Osteocyte (in vitro differentiated cells): Measurements from ENCODE around the gene SETD1B. TPM values are rescaled to one million over a fixed set of nuclear protein-coding genes. Genes with fewer than 3 reads are reported as not detected.
A peak's percentile ranks its signal among the peaks of the same experiment; 100 is the strongest.

Experiments
- DNase-seq: peaks from one replicate; pipeline ENCODE4 v3.0.0; 2021; ENCODE audit warnings: mixed read lengths; ENCODE audit not compliant: unreplicated experiment; ENCODE audit errors: extremely low spot score
- H3K27ac Mint-ChIP-seq: one replicate; pipeline ENCODE4 v1.8.0; 2021; ENCODE audit warnings: mild to moderate bottlenecking, mixed read lengths; ENCODE audit not compliant: unreplicated experiment
- H3K27me3 Mint-ChIP-seq: one replicate; pipeline ENCODE4 v1.8.0; 2021; ENCODE audit warnings: mixed read lengths; ENCODE audit not compliant: unreplicated experiment
- H3K36me3 Mint-ChIP-seq: one replicate; pipeline ENCODE4 v1.8.0; 2021; ENCODE audit warnings: mixed read lengths; ENCODE audit not compliant: unreplicated experiment
- H3K4me1 Mint-ChIP-seq: one replicate; pipeline ENCODE4 v1.8.0; 2021; ENCODE audit warnings: mixed read lengths; ENCODE audit not compliant: unreplicated experiment
- H3K4me3 Mint-ChIP-seq: one replicate; pipeline ENCODE4 v1.8.0; 2021; ENCODE audit warnings: mild to moderate bottlenecking, moderate library complexity, mixed read lengths; ENCODE audit not compliant: unreplicated experiment
- H3K9me3 Mint-ChIP-seq: one replicate; pipeline ENCODE4 v1.8.0; 2021; ENCODE audit warnings: mixed read lengths; ENCODE audit not compliant: unreplicated experiment
- total RNA-seq: library from RNA; stranded (reverse); gene quantifications from 2 replicates; pipeline ENCODE4 v1.2.1, GENCODE V29; 2021
- TF ChIP-seq, protein P1 (sequence below): fragments of 200-600 bp; sonication (generic); IDR thresholded peaks from 2 replicates; pipeline ENCODE4 v1.5.0; 2021; ENCODE audit warnings: antibody characterized with exemption, mild to moderate bottlenecking, moderate library complexity

Gene SETD1B
- total RNA-seq, 1 donor from 2014 or later, result 21.0 TPM

DNA sequence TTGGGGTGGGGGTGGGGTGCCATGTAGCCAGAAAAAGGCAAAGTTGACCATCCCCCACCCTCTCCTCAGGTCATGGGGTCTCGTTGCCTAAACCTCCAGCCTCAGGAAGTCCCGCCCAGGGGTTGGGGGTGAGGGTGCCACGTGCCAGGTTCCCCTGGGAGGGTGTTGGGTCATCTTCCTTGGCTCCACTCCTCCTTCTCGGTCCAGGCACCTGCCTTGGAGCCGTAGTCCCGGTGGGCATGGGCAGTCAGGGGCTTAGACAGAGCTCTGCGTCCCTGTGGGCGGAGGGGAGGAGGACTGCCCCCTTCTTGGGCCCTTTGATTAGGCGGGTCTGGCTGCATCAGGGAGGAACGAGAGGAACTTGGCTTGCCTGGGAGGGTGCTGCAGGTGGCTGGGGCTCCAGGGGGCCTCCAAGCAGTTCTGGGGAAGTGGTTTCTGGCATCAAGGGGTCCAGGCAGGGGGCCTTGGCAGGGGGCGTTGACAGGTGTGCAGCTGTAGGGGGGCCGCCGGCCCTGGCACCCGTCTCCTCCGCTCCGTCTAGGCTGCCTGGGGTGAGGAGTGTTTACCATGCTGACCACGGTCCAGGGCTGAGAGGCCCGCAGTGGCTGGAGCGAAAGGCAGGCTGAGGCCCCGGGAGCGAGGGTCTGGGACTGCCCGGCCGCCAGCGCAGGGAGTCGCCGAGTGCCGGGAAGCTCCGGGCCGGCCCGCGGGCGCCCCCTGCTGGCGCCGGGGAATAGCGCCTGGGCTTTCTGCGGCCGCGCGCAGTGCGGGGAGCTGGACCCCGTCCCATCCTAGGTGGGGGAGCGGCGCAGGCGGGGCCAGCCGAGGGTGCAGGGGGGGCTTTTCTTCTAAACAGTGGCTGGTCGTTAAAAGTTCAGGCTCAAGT is 7.9 kb downstream of the SETD1B start:
- H3K27ac Mint-ChIP-seq, result peak overlapping the region; percentile 64
- peaks cover 34% of the 10 kb centered on the region for H3K4me1 Mint-ChIP-seq
- peaks cover 28% of the 10 kb centered on the region for H3K36me3 Mint-ChIP-seq
- no peaks in the 10 kb centered on the region for H3K9me3 Mint-ChIP-seq
- TF ChIP-seq, protein P1, sequence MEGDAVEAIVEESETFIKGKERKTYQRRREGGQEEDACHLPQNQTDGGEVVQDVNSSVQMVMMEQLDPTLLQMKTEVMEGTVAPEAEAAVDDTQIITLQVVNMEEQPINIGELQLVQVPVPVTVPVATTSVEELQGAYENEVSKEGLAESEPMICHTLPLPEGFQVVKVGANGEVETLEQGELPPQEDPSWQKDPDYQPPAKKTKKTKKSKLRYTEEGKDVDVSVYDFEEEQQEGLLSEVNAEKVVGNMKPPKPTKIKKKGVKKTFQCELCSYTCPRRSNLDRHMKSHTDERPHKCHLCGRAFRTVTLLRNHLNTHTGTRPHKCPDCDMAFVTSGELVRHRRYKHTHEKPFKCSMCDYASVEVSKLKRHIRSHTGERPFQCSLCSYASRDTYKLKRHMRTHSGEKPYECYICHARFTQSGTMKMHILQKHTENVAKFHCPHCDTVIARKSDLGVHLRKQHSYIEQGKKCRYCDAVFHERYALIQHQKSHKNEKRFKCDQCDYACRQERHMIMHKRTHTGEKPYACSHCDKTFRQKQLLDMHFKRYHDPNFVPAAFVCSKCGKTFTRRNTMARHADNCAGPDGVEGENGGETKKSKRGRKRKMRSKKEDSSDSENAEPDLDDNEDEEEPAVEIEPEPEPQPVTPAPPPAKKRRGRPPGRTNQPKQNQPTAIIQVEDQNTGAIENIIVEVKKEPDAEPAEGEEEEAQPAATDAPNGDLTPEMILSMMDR, result peak; percentile 100
- no peaks in the 10 kb centered on the region for H3K27me3 Mint-ChIP-seq
- H3K4me3 Mint-ChIP-seq, result peak overlapping the region; percentile 74
- peak; percentile 94 for DNase-seq

DNA sequence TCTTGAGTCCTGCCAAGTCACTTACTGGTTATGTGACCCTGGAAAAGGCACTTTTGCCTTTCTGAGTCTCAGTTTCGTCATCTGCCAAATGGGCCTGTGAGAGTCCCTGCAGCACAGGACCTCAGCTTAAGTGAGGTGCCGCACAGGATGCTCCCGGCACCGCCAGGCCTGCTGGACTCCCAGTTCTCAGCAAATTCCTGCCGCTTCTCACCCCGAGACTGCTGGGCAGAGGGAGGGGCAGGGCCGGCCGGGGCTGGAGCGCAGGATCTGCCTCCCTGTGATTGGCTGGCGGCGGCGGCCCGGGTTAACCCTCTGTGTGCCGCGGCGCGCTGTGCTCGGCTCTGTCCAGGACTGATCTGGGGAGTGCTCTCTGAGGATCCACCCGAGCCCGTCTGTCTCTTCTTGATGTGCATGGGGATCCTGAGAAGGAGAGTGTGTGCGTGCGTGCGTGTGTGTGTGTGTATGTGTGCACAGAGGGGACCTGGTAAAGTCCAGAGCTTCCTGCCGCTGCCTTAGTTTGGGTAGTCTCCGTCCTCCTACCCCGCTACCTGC is 8.6 kb downstream of the SETD1B start:
- peaks cover 28% of the 10 kb centered on the region for H3K4me1 Mint-ChIP-seq
- peak overlapping the region; percentile 27 for H3K27ac Mint-ChIP-seq
- peaks cover 28% of the 10 kb centered on the region for H3K36me3 Mint-ChIP-seq
- no peak for DNase-seq
- TF ChIP-seq, protein P1, result no peak
- H3K27me3 Mint-ChIP-seq, result no peaks in the 10 kb centered on the region
- H3K9me3 Mint-ChIP-seq, result no peaks in the 10 kb centered on the region
- peak overlapping the region; percentile 74 for H3K4me3 Mint-ChIP-seq

DNA sequence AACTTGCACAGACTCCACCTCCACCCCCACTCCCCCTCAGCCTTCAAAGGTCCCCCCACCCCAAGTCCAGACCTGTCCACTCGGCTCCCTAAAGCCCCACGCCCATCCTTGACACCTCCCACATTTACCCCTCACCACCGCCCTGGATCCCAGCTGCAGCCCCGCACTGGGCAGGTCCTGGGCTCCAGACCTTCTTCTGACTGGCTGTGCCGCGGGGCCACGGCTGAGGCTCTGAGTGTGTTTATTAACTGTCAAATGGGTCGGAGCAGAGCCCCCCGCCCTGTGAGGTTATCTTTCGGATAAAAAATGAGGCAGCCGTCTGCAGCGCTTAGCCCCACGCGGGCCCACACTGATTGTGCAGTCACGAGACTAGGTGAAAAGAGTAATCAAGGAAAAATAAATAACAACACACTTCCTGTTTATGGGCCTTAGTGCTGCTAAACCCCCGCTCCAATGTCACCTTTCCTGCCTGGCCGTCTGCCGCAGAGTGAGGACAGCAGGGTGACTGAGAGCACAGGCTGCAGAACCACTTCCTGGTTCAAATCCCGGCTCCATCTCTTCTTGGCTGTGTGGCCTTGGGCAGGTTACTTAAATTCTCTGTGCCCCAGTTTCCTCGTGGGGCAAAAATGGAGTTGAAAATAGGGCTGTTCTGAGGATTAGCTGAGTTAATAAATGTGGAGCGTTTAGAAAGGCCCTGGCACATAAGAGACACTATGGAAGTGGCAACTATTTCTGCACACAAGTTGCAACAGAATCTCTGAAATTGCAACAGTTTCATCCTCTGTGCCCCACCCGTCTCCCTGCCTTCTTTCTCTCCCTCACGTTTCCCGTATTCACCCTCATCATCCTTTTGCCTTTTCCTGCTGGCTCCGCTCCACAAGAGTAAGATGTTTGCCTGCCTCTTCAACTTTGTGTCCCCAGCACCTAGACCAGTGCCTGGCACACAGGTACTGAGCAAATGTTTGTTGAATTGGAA is 9.4 kb downstream of the SETD1B start:
- no peaks in the 10 kb centered on the region for H3K27me3 Mint-ChIP-seq
- DNase-seq, result no peak
- H3K4me1 Mint-ChIP-seq, result peaks cover 27% of the 10 kb centered on the region
- H3K27ac Mint-ChIP-seq, result peak overlapping the region; percentile 35
- peaks cover 32% of the 10 kb centered on the region for H3K36me3 Mint-ChIP-seq
- H3K9me3 Mint-ChIP-seq, result no peaks in the 10 kb centered on the region
- H3K4me3 Mint-ChIP-seq, result peak overlapping the region; percentile 74
- TF ChIP-seq, protein P1, result no peak

DNA sequence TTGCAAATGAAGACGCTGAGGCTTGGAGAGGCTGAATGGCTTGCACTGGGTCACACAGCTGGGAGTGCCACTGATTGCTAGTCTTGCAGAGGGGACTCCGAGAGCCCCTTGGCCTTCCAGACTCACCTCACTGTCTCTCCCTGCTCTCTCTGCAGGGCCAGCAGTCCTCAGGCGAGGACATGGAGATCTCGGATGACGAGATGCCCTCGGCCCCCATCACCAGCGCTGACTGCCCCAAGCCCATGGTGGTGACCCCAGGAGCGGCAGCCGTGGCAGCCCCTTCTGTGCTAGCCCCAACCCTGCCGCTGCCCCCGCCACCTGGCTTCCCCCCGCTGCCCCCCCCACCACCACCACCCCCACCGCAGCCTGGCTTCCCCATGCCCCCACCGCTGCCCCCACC is 10.1 kb downstream of the SETD1B start:
- Mint-ChIP-seq H3K36me3 (peaks cover 30% of the 10 kb centered on the region), H3K27me3 (no peaks in the 10 kb centered on the region), H3K27ac (no peak overlapping the region), H3K9me3 (no peaks in the 10 kb centered on the region), H3K4me3 (no peak overlapping the region), H3K4me1 (peaks cover 27% of the 10 kb centered on the region)
- TF ChIP-seq, protein P1, result no peak
- no peak for DNase-seq
